SK-N-MC (cell line): ENCODE data around the gene BCL2L13.

Source experiments
- EZH2 ChIP-seq: fragments of 200-600 bp; sonication (generic); IDR thresholded peaks from one replicate; pipeline ENCODE4 v1.6.1; 2017; ENCODE audit warnings: antibody characterized with exemption
- FOXP2 ChIP-seq: optimal IDR thresholded peaks from 2 replicates; pipeline ENCODE3; 2011; ENCODE audit warnings: mild to moderate bottlenecking, moderate library complexity; ENCODE audit not compliant: insufficient read depth; ENCODE audit errors: extremely low read length, control extremely low read depth
- POLR2AphosphoS5 ChIP-seq: IDR thresholded peaks from 2 replicates; pipeline ENCODE4 v1.6.1; 2012; ENCODE audit warnings: mild to moderate bottlenecking, low read depth, low read length, borderline replicate concordance

GRCh38 chr22:17703811-17704210, 65.3 kb downstream of the BCL2L13 start:
- no peak for TF ChIP-seq EZH2
- TF ChIP-seq POLR2AphosphoS5, result no peak
- TF ChIP-seq FOXP2, result no peak
